ENCODE data around the gene SPNS3.

Gene SPNS3

GRCh38 chr17:4427505-4427904, 6.2 kb upstream of the SPNS3 start:
- DNase-seq = no peak

- no peak for DNase-seq
Measured at GRCh38 chr17:4436381-4436780, 2.6 kb downstream of the SPNS3 start.

GRCh38 chr17:4436846-4437245, 3.1 kb downstream of the SPNS3 start:
- DNase-seq = no peak

- DNase-seq = no peak
Measured at GRCh38 chr17:4438162-4438944, 4.6 kb downstream of the SPNS3 start.

GRCh38 chr17:4440021-4440420, 6.3 kb downstream of the SPNS3 start:
- DNase-seq = no peak

GRCh38 chr17:4440690-4441686, 7.2 kb downstream of the SPNS3 start:
- DNase-seq = peak; percentile 18

GRCh38 chr17:4442582-4442981, 8.8 kb downstream of the SPNS3 start:
- no peak for DNase-seq

GRCh38 chr17:4443476-4443875, 9.7 kb downstream of the SPNS3 start:
- no peak for DNase-seq

- peak; percentile 92 for DNase-seq
Measured at GRCh38 chr17:4444782-4445473, 11.2 kb downstream of the SPNS3 start.

GRCh38 chr17:4445731-4446130, 12.0 kb downstream of the SPNS3 start:
- no peak for DNase-seq

GRCh38 chr17:4446326-4447071, 12.8 kb downstream of the SPNS3 start:
- no peak for DNase-seq

GRCh38 chr17:4448197-4448980, 14.6 kb downstream of the SPNS3 start:
- no peak for DNase-seq

GRCh38 chr17:4449736-4450135, 16.0 kb downstream of the SPNS3 start:
- DNase-seq = no peak

- DNase-seq = no peak
Measured at GRCh38 chr17:4450710-4451316, 17.1 kb downstream of the SPNS3 start.

GRCh38 chr17:4453812-4454591, 20.3 kb downstream of the SPNS3 start:
- no peak for DNase-seq

- DNase-seq = no peak
Measured at GRCh38 chr17:4460661-4461060, 26.9 kb downstream of the SPNS3 start.

GRCh38 chr17:4463818-4464476, 30.2 kb downstream of the SPNS3 start:
- DNase-seq = no peak

GRCh38 chr17:4465786-4466185, 32.0 kb downstream of the SPNS3 start:
- DNase-seq = no peak

GRCh38 chr17:4467287-4467686, 33.5 kb downstream of the SPNS3 start:
- no peak for DNase-seq

- DNase-seq = no peak
Measured at GRCh38 chr17:4469552-4469951, 35.8 kb downstream of the SPNS3 start.
